T-helper 2 cell treated with Interferon-gamma antibody and Interleukin-4, amounts not matched to agents 5 μg/mL and 100 μg/mL, for 36 hours (primary cell): Measurements from ENCODE around the gene TUBA4A.
"Not testable (repeated sequence)": the region's sequence is repeated elsewhere in the genome, so short reads cannot be mapped to it uniquely, and the experiment has no call there.

Experiments used
- DNase-seq: peaks from one replicate; pipeline ENCODE4 v3.0.0; 2021; ENCODE audit warnings: low spot score
- H3K27ac Mint-ChIP-seq: one replicate; pipeline ENCODE4 v1.8.0; 2021; ENCODE audit warnings: mild to moderate bottlenecking, mixed read lengths
- H3K27me3 Mint-ChIP-seq: one replicate; pipeline ENCODE4 v1.8.0; 2021; ENCODE audit warnings: low read depth, mixed read lengths
- H3K36me3 Mint-ChIP-seq: one replicate; pipeline ENCODE4 v1.8.0; 2021; ENCODE audit warnings: low read depth, mixed read lengths
- H3K4me1 Mint-ChIP-seq: one replicate; pipeline ENCODE4 v1.8.0; 2021; ENCODE audit warnings: low read depth, mixed read lengths
- H3K4me3 Mint-ChIP-seq: one replicate; pipeline ENCODE4 v1.8.0; 2022; ENCODE audit warnings: mild to moderate bottlenecking, moderate library complexity, mixed read lengths
- H3K9me3 Mint-ChIP-seq: one replicate; pipeline ENCODE4 v1.8.0; 2021; ENCODE audit warnings: mixed read lengths

The TUBA4A gene

DNA sequence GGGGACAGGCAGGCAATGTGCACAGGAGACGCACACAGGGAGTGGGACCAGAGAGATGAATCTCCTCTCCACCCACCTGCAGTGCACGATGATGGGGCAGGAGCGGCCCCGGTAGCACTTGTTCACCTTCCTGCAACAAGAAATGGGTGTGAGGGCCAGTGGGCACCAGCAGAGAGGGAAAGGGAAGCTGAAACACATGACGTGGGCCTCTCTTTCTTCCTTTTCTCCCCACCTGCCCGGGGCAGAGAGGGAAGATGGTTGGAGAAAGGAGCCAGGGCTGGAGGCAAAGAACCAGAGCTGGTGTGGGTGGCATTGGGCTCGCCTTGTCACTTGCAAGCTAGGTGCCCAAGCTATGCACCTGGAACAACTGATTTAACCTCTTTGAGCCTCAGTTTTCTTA lies 37.7 kb upstream of the TUBA4A start:
- peaks cover 3% of the 10 kb centered on the region for H3K27me3 Mint-ChIP-seq
- H3K4me3 Mint-ChIP-seq: no peak overlapping the region
- H3K36me3 Mint-ChIP-seq: no peaks in the 10 kb centered on the region
- no peaks in the 10 kb centered on the region for H3K9me3 Mint-ChIP-seq
- no peak overlapping the region for H3K27ac Mint-ChIP-seq
- H3K4me1 Mint-ChIP-seq: peaks cover 9% of the 10 kb centered on the region
- no peak for DNase-seq

DNA sequence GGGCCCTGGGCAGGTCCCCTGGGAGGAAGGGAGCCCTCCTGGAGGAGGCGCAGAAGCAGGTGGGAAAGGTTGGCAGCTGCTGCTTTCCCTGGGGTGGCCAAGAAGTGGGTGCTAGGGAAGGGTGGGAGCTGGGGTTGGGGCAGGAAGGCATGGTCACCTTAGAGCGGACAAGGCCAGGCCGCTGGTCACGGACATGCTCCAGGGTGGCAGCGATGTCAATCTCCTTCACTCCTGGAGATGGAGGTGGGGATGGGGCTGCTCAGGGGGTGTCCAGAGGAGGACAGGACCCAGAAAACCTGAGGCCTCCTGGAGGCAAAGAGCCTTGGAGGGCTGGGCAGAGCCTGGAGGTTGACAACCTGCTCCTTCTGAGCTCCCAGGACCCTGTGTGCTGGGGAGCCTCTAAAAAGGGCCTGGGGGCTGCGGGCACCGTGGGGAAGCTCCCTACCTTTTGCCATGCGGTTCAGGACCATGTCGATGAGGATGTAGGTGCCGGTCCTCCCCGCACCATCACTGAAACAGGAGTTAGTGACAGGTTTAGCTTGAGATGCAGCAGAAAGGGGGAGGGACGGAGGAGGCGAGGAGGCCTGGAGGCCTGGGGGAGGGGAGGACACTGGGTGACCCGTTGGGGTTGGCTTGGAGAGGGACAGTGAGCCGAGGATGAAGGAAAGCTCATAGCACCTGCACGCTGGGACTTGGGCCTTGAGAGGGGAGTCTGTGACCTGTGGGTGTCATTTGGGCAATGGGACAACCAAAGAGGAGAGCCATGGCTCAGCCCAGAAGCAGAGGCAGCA lies 36.9 kb upstream of the TUBA4A start:
- Mint-ChIP-seq H3K36me3 (peaks cover 2% of the 10 kb centered on the region), H3K4me3 (no peak overlapping the region), H3K9me3 (no peaks in the 10 kb centered on the region), H3K27me3 (peaks cover under 1% of the 10 kb centered on the region), H3K4me1 (peaks cover 9% of the 10 kb centered on the region), H3K27ac (no peak overlapping the region)
- DNase-seq: no peak

DNA sequence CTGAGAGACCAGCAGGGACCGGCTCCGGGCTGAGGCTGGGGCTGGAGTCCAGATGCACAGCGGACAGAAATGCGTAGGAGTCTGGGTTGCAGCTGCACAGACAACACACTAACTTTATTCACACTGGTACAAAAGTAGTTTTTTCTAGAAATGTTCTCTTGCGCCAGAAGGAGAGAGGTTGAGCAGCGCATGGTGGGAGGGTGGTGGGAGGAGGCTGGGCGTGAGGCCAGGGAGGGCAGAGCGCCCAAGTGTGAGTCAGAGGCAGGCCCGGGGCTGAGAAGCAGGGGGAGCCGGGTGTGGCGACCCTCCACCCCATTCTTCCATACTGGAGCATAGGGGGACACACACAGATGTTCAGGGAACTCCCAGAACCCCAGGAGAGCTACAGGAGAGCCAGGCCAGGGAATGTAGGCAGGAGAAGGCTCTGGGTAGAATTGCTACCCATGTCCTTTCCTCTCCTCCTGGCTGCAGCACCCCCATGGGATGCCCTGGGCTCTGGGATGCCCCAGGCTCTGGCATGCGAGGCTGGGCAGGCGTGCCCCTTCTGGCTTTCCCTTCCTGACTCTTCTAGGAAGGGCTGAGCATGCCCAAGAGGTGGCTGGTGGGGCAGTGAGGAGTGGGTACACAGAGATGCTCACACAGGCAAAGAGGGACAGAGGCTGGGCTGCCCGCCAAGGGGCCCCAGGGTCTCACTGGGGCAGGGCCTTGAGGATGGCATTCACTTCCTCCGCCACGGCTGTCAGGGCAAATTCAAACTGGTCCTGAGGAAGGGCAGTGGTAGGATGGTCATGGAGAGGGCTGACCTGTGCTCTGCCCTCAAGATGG lies 36.0 kb upstream of the TUBA4A start:
- no peaks in the 10 kb centered on the region for H3K27me3 Mint-ChIP-seq
- H3K27ac Mint-ChIP-seq: no peak overlapping the region
- no peaks in the 10 kb centered on the region for H3K9me3 Mint-ChIP-seq
- H3K4me3 Mint-ChIP-seq: no peak overlapping the region
- H3K36me3 Mint-ChIP-seq: peaks cover 5% of the 10 kb centered on the region
- DNase-seq: no peak
- H3K4me1 Mint-ChIP-seq: peaks cover 6% of the 10 kb centered on the region

DNA sequence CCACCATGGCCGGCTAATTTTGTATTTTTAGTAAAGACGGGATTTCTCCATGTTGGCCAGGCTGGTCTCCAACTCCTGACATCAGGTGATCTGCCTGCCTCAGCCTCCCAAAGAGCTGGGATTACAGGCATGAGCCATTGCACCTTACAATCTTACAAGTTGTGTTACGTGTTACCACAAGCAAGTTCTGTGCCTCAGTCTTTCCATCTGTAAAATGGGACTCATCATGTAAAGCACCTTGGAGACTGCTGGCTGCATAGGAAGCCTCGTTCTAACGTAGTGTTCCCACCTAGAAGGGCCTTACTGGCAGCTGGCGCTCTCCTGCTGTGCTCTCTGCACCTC lies 35.4 kb upstream of the TUBA4A start:
- no peaks in the 10 kb centered on the region for H3K27me3 Mint-ChIP-seq
- H3K9me3 Mint-ChIP-seq: no peaks in the 10 kb centered on the region
- no peak overlapping the region for H3K27ac Mint-ChIP-seq
- H3K4me1 Mint-ChIP-seq: peaks cover 3% of the 10 kb centered on the region
- H3K36me3 Mint-ChIP-seq: peaks cover 5% of the 10 kb centered on the region
- no peak for DNase-seq
- no peak overlapping the region for H3K4me3 Mint-ChIP-seq

DNA sequence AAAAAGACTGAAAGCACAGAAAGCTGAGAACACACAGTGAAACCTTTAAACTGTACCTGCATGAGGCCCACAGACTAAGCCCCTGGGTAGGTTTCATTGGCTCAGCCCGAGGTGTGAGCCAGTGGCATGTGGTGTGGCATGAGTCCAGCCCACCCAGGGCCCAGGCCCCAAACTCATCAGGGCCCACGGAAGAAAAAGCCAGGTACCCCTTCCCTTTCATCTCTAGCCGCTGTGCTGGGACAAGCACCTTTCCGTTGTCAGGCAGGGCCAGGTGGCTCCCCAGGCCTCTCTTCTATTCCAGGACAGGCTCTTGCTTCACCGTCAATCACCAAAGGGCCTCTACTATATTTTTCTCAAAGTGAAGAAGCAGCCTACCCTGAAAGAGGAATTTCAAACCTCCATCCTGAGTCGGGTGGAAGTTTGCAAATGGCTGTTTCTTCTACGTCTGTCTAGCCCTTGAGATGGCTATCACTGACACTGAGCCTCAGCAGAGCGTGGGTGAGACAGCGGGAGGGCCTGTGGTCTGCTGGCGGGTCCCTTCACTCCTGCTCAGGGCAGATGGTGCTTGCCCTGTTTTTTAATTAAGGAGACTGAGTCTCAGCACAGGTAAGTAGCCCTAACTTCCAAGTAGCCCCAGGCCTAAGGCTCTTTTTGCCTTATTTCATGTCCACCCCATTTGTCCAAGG lies 34.0 kb upstream of the TUBA4A start:
- H3K9me3 Mint-ChIP-seq: no peaks in the 10 kb centered on the region
- H3K27me3 Mint-ChIP-seq: no peaks in the 10 kb centered on the region
- no peaks in the 10 kb centered on the region for H3K4me1 Mint-ChIP-seq
- H3K4me3 Mint-ChIP-seq: no peak overlapping the region
- no peak overlapping the region for H3K27ac Mint-ChIP-seq
- H3K36me3 Mint-ChIP-seq: peaks cover 15% of the 10 kb centered on the region
- no peak for DNase-seq

DNA sequence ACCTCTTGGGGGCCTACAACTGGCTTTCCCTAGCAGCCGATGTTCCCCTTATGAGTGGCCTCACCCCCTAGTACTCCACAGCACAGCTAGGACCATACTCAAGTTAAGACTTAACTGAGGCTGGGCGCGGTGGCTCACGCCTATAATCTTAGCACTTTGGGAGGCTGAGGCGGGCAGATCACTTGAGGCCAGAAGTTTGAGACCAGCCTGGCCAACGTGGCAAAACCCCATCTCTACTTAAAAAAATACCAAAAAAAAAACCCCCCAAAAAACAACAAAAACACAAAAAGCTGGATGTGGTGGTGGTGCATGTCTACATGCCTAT lies 33.4 kb upstream of the TUBA4A start:
- H3K9me3 Mint-ChIP-seq, H3K4me1 Mint-ChIP-seq, H3K4me3 Mint-ChIP-seq, H3K27me3 Mint-ChIP-seq, DNase-seq, H3K27ac Mint-ChIP-seq: not testable (repeated sequence)
- H3K36me3 Mint-ChIP-seq: peaks cover 15% of the 10 kb centered on the region

DNA sequence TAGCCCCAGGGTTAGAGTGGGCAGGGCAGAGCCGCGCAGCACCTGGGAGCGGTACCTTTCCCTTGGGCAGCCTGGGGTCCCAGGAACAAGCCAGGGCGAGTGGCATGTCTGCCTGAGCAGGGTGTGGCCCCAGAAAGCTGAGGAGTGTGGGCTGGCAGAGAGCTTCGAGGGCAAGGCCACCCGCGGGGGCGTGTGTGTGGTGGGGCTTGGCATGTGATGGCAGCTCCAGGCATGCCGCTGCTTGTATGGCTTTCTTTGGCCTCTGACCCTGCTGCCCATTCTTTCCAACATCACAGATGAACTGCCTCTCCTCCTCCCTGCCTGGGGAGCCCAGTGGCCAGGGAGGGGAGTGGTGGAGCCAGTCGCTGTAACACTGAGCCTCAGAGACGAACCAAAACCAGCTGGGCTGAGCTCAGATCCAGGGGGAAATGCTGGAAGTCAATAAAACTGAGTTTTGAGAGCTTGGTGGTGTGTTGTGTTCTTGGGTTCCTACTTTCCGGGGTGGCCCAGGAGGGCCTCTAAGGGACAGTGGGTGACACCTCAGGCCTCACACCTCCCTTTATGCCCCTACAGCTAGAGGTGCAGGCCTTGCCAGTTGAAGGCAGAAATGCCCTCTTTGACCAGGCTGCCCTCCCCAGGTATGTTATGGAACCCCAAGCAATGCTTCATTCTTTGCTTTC lies 32.9 kb upstream of the TUBA4A start:
- no peak for DNase-seq
- Mint-ChIP-seq H3K36me3 (peaks cover 15% of the 10 kb centered on the region), H3K4me3 (no peak overlapping the region), H3K9me3 (no peaks in the 10 kb centered on the region), H3K27ac (no peak overlapping the region), H3K4me1 (no peaks in the 10 kb centered on the region), H3K27me3 (no peaks in the 10 kb centered on the region)

DNA sequence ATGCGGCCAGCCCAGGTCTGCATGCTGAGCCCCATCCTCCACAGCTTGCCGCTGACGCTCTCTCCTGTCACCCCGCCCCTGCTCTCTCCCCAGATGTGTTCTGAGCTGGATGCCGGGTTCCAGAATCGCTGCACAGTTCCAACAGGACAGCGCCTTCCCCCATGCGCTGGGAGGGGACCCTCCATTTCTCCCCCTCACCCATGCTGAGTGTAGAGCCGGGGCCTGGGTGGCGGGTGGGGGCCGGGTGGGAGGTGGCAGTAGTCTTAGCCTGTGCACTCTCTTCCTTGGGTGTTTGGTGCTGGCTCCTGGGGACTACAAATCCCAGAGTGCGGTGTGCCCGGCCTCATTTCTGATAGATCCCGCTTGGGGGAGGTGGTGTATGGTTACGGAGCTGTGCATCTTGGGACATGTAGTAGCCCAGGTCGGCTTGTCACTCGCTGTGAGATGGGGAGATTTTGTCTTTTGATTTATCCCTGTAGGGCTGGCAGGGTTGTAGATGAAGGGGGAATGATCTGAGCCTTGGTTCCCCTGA lies 32.2 kb upstream of the TUBA4A start:
- DNase-seq: no peak

DNA sequence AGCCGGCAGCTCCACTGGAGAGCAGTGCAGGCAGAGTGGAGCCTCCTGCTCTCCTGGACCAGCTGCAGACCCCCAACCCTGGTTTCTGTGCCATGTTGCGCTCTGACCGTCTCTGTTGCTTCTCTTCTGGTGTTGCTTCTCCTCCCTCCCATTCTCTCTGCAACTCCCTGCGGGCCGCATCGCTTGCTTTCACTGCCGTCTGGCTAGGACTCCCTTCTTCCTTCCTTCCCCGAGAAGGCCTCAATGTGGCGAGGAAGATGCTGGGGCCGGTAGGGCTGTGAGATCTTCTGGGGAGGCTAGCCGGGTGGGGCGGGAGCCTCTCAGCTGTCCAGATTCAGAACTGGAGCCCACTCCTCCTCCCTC lies 31.6 kb upstream of the TUBA4A start:
- H3K27ac Mint-ChIP-seq: no peak overlapping the region
- peaks cover 17% of the 10 kb centered on the region for H3K36me3 Mint-ChIP-seq
- H3K4me1 Mint-ChIP-seq: peaks cover 4% of the 10 kb centered on the region
- no peaks in the 10 kb centered on the region for H3K27me3 Mint-ChIP-seq
- DNase-seq: no peak
- H3K4me3 Mint-ChIP-seq: no peak overlapping the region
- no peaks in the 10 kb centered on the region for H3K9me3 Mint-ChIP-seq

More for the DNA sequence above, 32.2 kb upstream of the TUBA4A start:
- Mint-ChIP-seq H3K36me3 (peaks cover 17% of the 10 kb centered on the region), H3K4me1 (no peaks in the 10 kb centered on the region), H3K4me3 (no peak overlapping the region), H3K27ac (no peak overlapping the region), H3K27me3 (no peaks in the 10 kb centered on the region), H3K9me3 (no peaks in the 10 kb centered on the region)

DNA sequence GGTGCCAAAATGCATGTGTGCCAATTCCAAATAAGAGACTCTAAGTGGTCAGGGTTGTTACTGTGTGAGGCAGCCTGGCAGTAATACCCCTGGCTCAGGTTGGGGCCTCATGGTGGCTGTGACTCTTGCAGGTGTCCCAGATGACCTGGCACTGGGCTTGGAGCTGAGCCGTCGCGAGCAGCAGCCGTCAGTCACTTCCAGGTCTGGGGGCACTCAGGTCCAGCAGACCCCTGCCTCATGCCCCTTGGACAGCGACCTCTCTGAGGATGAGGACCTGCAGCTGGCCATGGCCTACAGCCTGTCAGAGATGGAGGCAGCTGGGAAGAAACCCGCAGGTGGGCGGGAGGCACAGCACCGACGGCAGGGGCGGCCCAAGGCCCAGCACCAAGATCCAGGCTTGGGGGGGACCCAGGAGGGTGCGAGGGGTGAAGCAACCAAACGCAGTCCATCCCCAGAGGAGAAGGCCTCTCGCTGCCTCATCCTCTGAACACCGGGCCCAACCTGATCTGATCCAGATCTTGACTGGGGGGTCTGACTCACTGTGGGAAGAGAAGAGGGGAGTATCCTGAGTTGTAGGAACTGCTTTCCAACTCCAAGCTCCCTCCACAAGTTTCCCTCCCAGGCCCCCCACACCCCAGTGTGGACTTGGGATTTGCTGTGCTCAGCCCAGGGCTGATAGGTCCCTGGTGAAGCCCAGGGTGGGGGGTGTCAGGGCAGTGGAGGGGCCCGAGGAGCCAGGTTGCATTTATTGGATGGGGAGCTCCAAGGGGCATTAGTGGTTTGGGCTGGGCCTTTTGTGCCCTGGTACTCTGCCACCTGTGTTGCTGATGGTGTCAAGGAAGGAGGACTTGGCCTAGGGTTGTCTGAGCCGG lies 31.0 kb upstream of the TUBA4A start:
- no peak for DNase-seq
- Mint-ChIP-seq H3K27ac (no peak overlapping the region), H3K4me1 (peaks cover 8% of the 10 kb centered on the region), H3K9me3 (no peaks in the 10 kb centered on the region), H3K27me3 (no peaks in the 10 kb centered on the region), H3K36me3 (peaks cover 17% of the 10 kb centered on the region), H3K4me3 (no peak overlapping the region)

DNA sequence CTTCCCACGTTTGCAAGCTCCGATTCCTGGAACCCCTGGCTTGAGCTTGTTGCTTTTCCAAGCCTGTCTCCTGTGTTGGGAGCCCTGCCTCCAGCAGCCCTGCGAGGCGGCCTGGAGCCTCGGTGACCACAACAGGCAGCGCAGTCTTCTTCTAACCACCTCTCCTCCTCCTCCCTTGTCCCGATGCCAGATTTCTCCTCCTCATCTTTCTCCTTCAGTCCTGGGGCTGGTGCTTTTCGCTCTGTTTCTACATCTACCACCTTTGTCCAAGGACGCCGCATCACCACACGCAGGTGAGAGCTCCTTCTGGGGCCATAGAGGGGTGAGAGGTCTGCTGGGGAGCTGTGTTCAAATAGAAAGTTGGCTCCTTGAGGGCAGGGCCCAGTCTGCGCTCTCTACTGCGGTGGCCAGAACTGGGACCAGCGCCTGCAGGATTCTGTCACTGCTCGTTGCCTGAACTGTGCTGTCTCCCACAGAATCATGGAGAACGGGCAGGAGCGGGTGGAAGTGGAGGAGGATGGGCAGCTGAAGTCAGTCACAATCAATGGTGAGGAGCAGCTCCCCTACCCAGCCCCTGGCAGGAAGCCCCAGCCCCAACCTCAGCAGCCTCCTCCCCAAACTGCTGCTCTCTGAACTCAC lies 29.3 kb upstream of the TUBA4A start:
- Mint-ChIP-seq H3K9me3 (no peaks in the 10 kb centered on the region), H3K36me3 (peaks cover 17% of the 10 kb centered on the region), H3K4me3 (no peak overlapping the region), H3K27ac (no peak overlapping the region), H3K4me1 (peaks cover 20% of the 10 kb centered on the region), H3K27me3 (no peaks in the 10 kb centered on the region)
- no peak for DNase-seq

DNA sequence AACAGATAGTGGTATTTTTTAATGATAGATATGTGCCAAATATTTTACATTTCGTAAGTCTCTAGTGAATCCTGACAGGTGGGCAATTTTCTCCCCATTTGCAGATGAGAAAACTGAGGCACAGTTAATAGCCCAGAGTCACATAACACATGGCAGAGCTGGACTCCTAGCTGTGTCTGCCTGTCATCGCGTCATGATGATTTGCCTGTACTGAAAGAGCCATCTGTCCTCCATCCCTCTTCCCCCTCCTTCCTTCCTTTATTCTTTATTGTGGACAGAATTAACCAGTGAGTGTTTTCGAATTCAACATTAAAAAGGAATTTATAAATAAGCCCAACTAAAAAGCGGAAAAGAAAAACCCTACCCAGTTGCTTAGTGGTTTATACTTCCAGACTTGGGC lies 28.7 kb upstream of the TUBA4A start:
- Mint-ChIP-seq H3K36me3 (peaks cover 17% of the 10 kb centered on the region), H3K4me1 (peaks cover 27% of the 10 kb centered on the region)

DNA sequence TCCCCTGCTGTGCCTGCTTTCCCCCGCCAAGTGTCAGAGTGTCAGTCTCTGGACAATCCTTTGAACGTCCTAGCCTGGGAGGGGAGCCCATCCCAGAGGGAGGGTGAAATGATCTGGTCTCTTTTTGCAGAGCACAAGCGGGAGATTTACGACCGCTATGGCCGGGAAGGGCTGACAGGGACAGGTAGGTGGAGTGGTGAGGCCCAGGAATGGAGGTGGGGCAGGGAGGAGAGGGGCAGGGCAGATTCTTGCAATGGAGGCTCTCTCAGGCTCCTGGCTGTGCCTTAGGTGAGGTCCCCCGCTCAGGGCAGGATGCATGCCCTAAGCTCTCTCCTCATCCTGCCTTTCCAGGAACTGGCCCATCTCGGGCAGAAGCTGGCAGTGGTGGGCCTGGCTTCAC lies 27.9 kb upstream of the TUBA4A start:
- no peaks in the 10 kb centered on the region for H3K9me3 Mint-ChIP-seq
- no peak for DNase-seq
- peaks cover 29% of the 10 kb centered on the region for H3K4me1 Mint-ChIP-seq
- H3K27ac Mint-ChIP-seq: peak overlapping the region; percentile 49
- H3K36me3 Mint-ChIP-seq: peaks cover 17% of the 10 kb centered on the region
- H3K27me3 Mint-ChIP-seq: no peaks in the 10 kb centered on the region
- H3K4me3 Mint-ChIP-seq: peak overlapping the region; percentile 12

More for the DNA sequence above, 28.7 kb upstream of the TUBA4A start:
- Mint-ChIP-seq H3K9me3 (no peaks in the 10 kb centered on the region), H3K27ac (no peak overlapping the region), H3K4me3 (no peak overlapping the region), H3K27me3 (no peaks in the 10 kb centered on the region)
- no peak for DNase-seq
